Astrocyte (in vitro differentiated cells and primary cell): ENCODE data around the gene SH2D3A. TPM values are rescaled to one million over a fixed set of nuclear protein-coding genes. Genes with fewer than 3 reads are reported as not detected.
"Not testable (repeated sequence)": the region's sequence is repeated elsewhere in the genome, so short reads cannot be mapped to it uniquely, and the experiment has no call there.

Experiments used
- DNase-seq: peaks from one replicate; pipeline ENCODE4 v3.0.0-alpha.2; 2010; ENCODE audit warnings: low read depth
- FAIRE-seq: peaks from 2 replicates; lab custom pipeline; 2011; peaks lifted over from hg19 to GRCh38; lab: Jason Lieb, UNC
- H2AFZ ChIP-seq: 2 replicates; pipeline ENCODE4 v1.6.0; 2012; ENCODE audit warnings: low read depth, low read length, inconsistent platforms
- H3K27ac ChIP-seq: 2 replicates; pipeline ENCODE4 v1.5.1; 2011; ENCODE audit warnings: low read depth, low read length, inconsistent platforms
- H3K27me3 ChIP-seq: 2 replicates; pipeline ENCODE4 v1.6.0; 2011; ENCODE audit warnings: low read length, inconsistent platforms; ENCODE audit not compliant: insufficient read depth
- H3K36me3 ChIP-seq: 2 replicates; pipeline ENCODE4 v1.5.1; 2011; ENCODE audit warnings: low read length, inconsistent platforms; ENCODE audit not compliant: insufficient read depth
- H3K4me1 ChIP-seq: 2 replicates; pipeline ENCODE4 v1.5.1; 2011; ENCODE audit warnings: low read length, inconsistent platforms; ENCODE audit not compliant: insufficient read depth
- H3K4me2 ChIP-seq: 2 replicates; pipeline ENCODE4 v1.6.0; 2012; ENCODE audit warnings: low read length, inconsistent platforms
- H3K4me3 ChIP-seq: 2 replicates; pipeline ENCODE4 v1.5.1; 2011; ENCODE audit warnings: low read depth, mild to moderate bottlenecking, low read length, inconsistent platforms; ENCODE audit not compliant: insufficient read depth
- H3K79me2 ChIP-seq: 2 replicates; pipeline ENCODE4 v1.6.0; 2012; ENCODE audit warnings: mild to moderate bottlenecking, low read length, inconsistent platforms; ENCODE audit not compliant: insufficient read depth
- H3K9ac ChIP-seq: 2 replicates; pipeline ENCODE4 v1.6.0; 2012; ENCODE audit warnings: mild to moderate bottlenecking, low read length, inconsistent platforms
- H3K9me3 ChIP-seq: 2 replicates; pipeline ENCODE4 v1.5.1; 2012; ENCODE audit warnings: low read depth, mild to moderate bottlenecking, low read length, inconsistent platforms; ENCODE audit not compliant: insufficient read depth
- H4K20me1 ChIP-seq: 2 replicates; pipeline ENCODE4 v1.6.0; 2012; ENCODE audit warnings: low read length, inconsistent platforms; ENCODE audit not compliant: insufficient read depth
- H3K27ac Mint-ChIP-seq: one replicate; pipeline ENCODE4 v1.8.0; 2021; ENCODE audit warnings: mild to moderate bottlenecking, mixed read lengths; ENCODE audit not compliant: unreplicated experiment
- H3K27me3 Mint-ChIP-seq: one replicate; pipeline ENCODE4 v1.8.0; 2021; ENCODE audit warnings: low read depth, mixed read lengths; ENCODE audit not compliant: unreplicated experiment
- H3K36me3 Mint-ChIP-seq: one replicate; pipeline ENCODE4 v1.8.0; 2021; ENCODE audit warnings: low read depth, mixed read lengths; ENCODE audit not compliant: unreplicated experiment
- H3K4me1 Mint-ChIP-seq: one replicate; pipeline ENCODE4 v1.8.0; 2021; ENCODE audit warnings: low read depth, mixed read lengths; ENCODE audit not compliant: unreplicated experiment
- H3K4me3 Mint-ChIP-seq: one replicate; pipeline ENCODE4 v1.8.0; 2021; ENCODE audit warnings: mild to moderate bottlenecking, moderate library complexity, mixed read lengths; ENCODE audit not compliant: unreplicated experiment
- H3K9me3 Mint-ChIP-seq: one replicate; pipeline ENCODE4 v1.8.0; 2021; ENCODE audit warnings: mild to moderate bottlenecking, mixed read lengths; ENCODE audit not compliant: unreplicated experiment
- EZH2 ChIP-seq: IDR thresholded peaks from 2 replicates; pipeline ENCODE4 v1.6.1; 2012; ENCODE audit warnings: mild to moderate bottlenecking, low read length, inconsistent platforms; ENCODE audit not compliant: insufficient read depth
- total RNA-seq: library from RNA; stranded (reverse); gene quantifications from 2 replicates; pipeline ENCODE4 v1.2.1, GENCODE V29; 2021
- TF ChIP-seq, protein P1 (sequence below): IDR thresholded peaks from 2 replicates; pipeline ENCODE4 v1.5.1; 2011; ENCODE audit warnings: low read depth, mild to moderate bottlenecking, inconsistent platforms, low read length, moderate library complexity; ENCODE audit not compliant: insufficient read depth

Gene SH2D3A
- total RNA-seq, 1 donor from 2014 or later: 2.6 TPM

DNA sequence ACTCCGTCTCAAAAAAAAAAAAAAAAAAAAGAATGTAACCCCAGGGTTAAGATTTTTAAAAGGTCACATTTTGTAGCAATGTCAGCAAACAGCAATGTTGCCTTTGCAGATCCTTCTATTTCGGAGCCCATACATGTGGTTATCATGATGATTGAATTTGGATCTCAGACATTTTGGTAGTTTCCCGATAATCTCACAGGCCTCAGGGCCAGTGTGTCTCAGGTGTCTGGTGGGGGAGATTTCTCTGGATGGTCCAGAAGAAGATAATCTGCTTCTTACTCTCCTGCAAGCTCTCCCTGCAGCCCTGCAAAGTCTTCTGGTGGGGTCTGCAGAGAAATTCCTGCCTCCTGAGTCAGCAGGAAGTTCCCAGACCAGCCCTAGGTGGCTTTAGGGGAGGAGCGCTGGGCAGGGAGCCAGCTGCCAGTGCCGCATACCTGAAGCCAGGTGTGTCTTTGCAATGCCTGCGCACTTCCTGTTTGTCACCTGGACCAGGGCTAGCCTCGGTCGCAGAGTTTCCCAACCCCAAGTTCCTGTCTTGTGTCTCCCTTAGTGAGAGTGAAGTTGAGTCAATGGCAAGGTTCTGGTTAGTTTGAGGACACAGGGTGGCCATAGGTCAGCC lies 1.4 kb downstream of the SH2D3A start:
- Histone ChIP-seq H4K20me1 (no peaks in the 10 kb centered on the region), H3K9ac (no peak overlapping the region), H3K79me2 (no peaks in the 10 kb centered on the region), H3K36me3 (no peaks in the 10 kb centered on the region), H3K27me3 (peaks cover 10% of the 10 kb centered on the region), H2AFZ (no peak overlapping the region), H3K4me3 (no peak overlapping the region), H3K4me1 (peaks cover 2% of the 10 kb centered on the region), H3K9me3 (no peaks in the 10 kb centered on the region), H3K27ac (no peak overlapping the region), H3K4me2 (peak overlapping the region; percentile 10)
- Mint-ChIP-seq H3K4me3 (peak overlapping the region; percentile 27), H3K36me3 (no peaks in the 10 kb centered on the region), H3K27me3 (peaks cover 22% of the 10 kb centered on the region), H3K4me1 (peaks cover 12% of the 10 kb centered on the region), H3K27ac (no peak overlapping the region), H3K9me3 (peaks cover 2% of the 10 kb centered on the region)
- DNase-seq (no peak), FAIRE-seq (no peak)
- TF ChIP-seq EZH2: no peak
- TF ChIP-seq, protein P1, sequence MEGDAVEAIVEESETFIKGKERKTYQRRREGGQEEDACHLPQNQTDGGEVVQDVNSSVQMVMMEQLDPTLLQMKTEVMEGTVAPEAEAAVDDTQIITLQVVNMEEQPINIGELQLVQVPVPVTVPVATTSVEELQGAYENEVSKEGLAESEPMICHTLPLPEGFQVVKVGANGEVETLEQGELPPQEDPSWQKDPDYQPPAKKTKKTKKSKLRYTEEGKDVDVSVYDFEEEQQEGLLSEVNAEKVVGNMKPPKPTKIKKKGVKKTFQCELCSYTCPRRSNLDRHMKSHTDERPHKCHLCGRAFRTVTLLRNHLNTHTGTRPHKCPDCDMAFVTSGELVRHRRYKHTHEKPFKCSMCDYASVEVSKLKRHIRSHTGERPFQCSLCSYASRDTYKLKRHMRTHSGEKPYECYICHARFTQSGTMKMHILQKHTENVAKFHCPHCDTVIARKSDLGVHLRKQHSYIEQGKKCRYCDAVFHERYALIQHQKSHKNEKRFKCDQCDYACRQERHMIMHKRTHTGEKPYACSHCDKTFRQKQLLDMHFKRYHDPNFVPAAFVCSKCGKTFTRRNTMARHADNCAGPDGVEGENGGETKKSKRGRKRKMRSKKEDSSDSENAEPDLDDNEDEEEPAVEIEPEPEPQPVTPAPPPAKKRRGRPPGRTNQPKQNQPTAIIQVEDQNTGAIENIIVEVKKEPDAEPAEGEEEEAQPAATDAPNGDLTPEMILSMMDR: no peak

DNA sequence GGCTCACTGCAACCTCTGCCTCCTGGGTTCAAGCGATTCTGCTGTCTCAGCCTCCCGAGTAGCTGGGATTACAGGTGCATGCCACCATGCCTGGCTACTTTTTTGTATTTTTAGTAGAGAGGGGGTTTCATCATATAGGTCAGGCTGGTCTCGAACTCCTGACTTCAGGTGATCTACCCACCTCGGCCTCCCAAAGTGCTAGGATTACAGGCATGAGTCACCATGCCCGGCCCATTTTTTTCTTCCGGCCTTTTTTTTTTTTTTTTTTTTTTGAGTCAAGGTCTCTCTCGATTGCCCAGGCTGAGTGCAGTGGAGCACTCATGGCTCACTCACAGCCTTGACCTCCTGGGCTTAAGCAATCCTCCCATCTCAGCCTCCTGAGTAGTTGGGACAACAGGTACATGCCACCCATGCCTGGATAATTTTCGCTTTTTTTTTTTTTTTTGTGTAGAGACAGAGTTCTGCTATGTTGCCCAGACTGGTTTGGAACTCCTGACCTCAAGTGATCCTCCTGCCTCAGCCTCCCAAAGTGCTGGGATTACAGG lies 4.9 kb downstream of the SH2D3A start:
- not testable (repeated sequence) for H3K9me3 Mint-ChIP-seq, DNase-seq, H3K9me3 ChIP-seq, H3K4me1 ChIP-seq, H3K4me3 Mint-ChIP-seq, H3K27ac ChIP-seq, H3K27ac Mint-ChIP-seq, H3K36me3 ChIP-seq, H3K4me3 ChIP-seq, H3K79me2 ChIP-seq, H3K36me3 Mint-ChIP-seq, H3K9ac ChIP-seq, H4K20me1 ChIP-seq, H2AFZ ChIP-seq, H3K4me2 ChIP-seq, FAIRE-seq
- H3K27me3 Mint-ChIP-seq: peaks cover 13% of the 10 kb centered on the region
- peaks cover 10% of the 10 kb centered on the region for H3K27me3 ChIP-seq
- peaks cover 12% of the 10 kb centered on the region for H3K4me1 Mint-ChIP-seq

DNA sequence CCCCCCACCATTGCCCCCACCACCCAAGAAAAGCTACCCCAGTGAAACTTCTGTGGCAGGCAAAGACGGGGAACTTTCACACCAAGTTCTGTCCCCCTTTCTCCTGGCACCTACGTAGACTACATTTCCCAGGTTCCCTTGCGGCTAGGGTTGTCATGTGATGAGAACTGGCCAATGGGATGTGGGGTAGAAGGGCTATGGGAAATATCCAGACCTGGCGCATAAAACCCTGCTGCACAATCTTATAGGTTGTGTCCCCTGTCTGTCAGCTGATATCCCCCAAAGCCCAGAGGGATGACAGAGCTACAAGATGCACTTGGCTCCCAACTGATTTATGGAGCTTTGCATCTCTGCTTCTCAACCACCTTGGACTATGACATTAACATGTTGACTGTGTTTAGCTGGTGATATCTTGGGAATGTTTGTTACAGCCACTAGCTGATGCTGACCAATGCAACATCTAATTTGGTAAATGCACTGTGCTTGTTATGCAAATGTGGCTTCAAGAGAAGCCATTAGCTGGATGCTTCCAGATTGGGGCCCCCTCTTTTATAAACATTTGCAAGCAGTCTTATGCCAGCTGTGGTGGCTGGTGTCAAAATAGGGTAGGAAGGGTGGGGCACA lies 6.1 kb downstream of the SH2D3A start:
- H3K36me3 ChIP-seq: no peaks in the 10 kb centered on the region
- no peaks in the 10 kb centered on the region for H3K4me1 ChIP-seq
- H3K27me3 Mint-ChIP-seq: peaks cover 3% of the 10 kb centered on the region
- no peaks in the 10 kb centered on the region for H4K20me1 ChIP-seq
- no peaks in the 10 kb centered on the region for H3K9me3 ChIP-seq
- TF ChIP-seq EZH2: no peak
- TF ChIP-seq, protein P1: no peak
- H3K27ac Mint-ChIP-seq: no peak overlapping the region
- no peak overlapping the region for H3K4me3 ChIP-seq
- DNase-seq (no peak), FAIRE-seq (no peak)
- H3K4me1 Mint-ChIP-seq: peaks cover 6% of the 10 kb centered on the region
- no peak overlapping the region for H3K4me3 Mint-ChIP-seq
- H3K79me2 ChIP-seq: no peaks in the 10 kb centered on the region
- no peak overlapping the region for H2AFZ ChIP-seq
- H3K9ac ChIP-seq: no peak overlapping the region
- no peak overlapping the region for H3K27ac ChIP-seq
- H3K9me3 Mint-ChIP-seq: no peaks in the 10 kb centered on the region
- no peak overlapping the region for H3K4me2 ChIP-seq
- no peaks in the 10 kb centered on the region for H3K27me3 ChIP-seq
- no peaks in the 10 kb centered on the region for H3K36me3 Mint-ChIP-seq
